K562 (cell line): ENCODE measurements around the gene SLC10A4. TPM values are rescaled to one million over a fixed set of nuclear protein-coding genes. Genes with fewer than 3 reads are reported as not detected.

Experiments
- CHD1 ChIP-seq: fragments of 200-600 bp; sonication (generic); IDR thresholded peaks from one replicate; pipeline ENCODE4 v1.6.1; 2012; ENCODE audit warnings: mild to moderate bottlenecking, moderate library complexity, low read length, inconsistent platforms
- GABPB2 ChIP-seq: fragments of 250-450 bp; sonication (Bioruptor Pico); conservative IDR thresholded peaks from 2 replicates; pipeline ENCODE4 v1.5.1; 2021; ENCODE audit warnings: mild to moderate bottlenecking
- HDAC8 ChIP-seq: fragments of 450-650 bp; IDR thresholded peaks from 2 replicates; pipeline ENCODE4 v1.6.1; 2016; ENCODE audit warnings: mild to moderate bottlenecking, missing genetic modification characterization, moderate library complexity, missing compliant biosample characterization
- IFI16 ChIP-seq: fragments of 250-450 bp; sonication (Bioruptor Pico); IDR thresholded peaks from 2 replicates; pipeline ENCODE4 v2.1.2; 2022; ENCODE audit warnings: mild to moderate bottlenecking, inconsistent platforms
- KDM4B ChIP-seq, 2 experiments: fragments of 450-650 bp in 1 of 2; sonication (generic) in 1 of 2; IDR thresholded peaks; 2 replicates each; pipeline ENCODE4 v1.6.1; 2016 to 2017; ENCODE audit warnings: borderline replicate concordance in 2 of 2, antibody characterized with exemption in 1 of 2, low read depth in 1 of 2, mild to moderate bottlenecking in 1 of 2
- L3MBTL2 ChIP-seq: fragments of 450-650 bp; IDR thresholded peaks from 2 replicates; pipeline ENCODE4 v1.6.1; 2016; ENCODE audit warnings: mild to moderate bottlenecking, moderate library complexity
- NFXL1 ChIP-seq: fragments of 450-650 bp; formaldehyde crosslinking; IDR thresholded peaks from 2 replicates; pipeline ENCODE4 v1.4.0; 2021; ENCODE audit warnings: mild to moderate bottlenecking
- PBX2 ChIP-seq, 2 experiments: IDR thresholded peaks in 1 of 2; conservative IDR thresholded peaks in 1 of 2; 2 replicates each; pipeline ENCODE4 v1.6.1; 2016; ENCODE audit warnings: low read depth in 2 of 2, mild to moderate bottlenecking in 1 of 2, missing compliant biosample characterization in 1 of 2, missing genetic modification characterization in 1 of 2, moderate library complexity in 1 of 2
- RAD51 ChIP-seq: fragments of 450-650 bp; IDR thresholded peaks from 2 replicates; pipeline ENCODE4 v1.7.1; 2016; ENCODE audit warnings: low read depth, mild to moderate bottlenecking, borderline replicate concordance
- RNF219 ChIP-seq: fragments of 250-450 bp; sonication (Bioruptor Pico); IDR thresholded peaks from 2 replicates; pipeline ENCODE4 v1.5.0; 2022; ENCODE audit warnings: mild to moderate bottlenecking
- RREB1 ChIP-seq: fragments of 250-450 bp; sonication (Bioruptor Pico); IDR thresholded peaks from 2 replicates; pipeline ENCODE4 v1.4.0; 2020
- STAG1 ChIP-seq: sonication (generic); formaldehyde crosslinking; IDR thresholded peaks from 2 replicates; pipeline ENCODE4 v1.5.0; 2020; ENCODE audit warnings: missing genetic modification reagents, borderline replicate concordance
- TAL1 ChIP-seq: fragments of 450-650 bp; IDR thresholded peaks from 2 replicates; pipeline ENCODE4 v1.6.1; 2016; ENCODE audit warnings: mild to moderate bottlenecking
- TBL1XR1 ChIP-seq, 2 experiments: IDR thresholded peaks; 2 replicates each; pipeline ENCODE4 v1.6.1; 2012; ENCODE audit warnings: improper control_type of control experiment in 2 of 2, low read length in 2 of 2, mild to moderate bottlenecking in 1 of 2
- ZBTB9 ChIP-seq: fragments of 450-650 bp; formaldehyde crosslinking; IDR thresholded peaks from 2 replicates; pipeline ENCODE4 v1.4.0; 2020; ENCODE audit warnings: mild to moderate bottlenecking, moderate library complexity
- polyA plus RNA-seq, 8 experiments: library from polyadenylated mRNA; depleted of rRNA in 4 of 8; stranded (reverse) in 5 of 8; unstranded in 3 of 8; fragments of >200 nt; fragmentation: Nextera tagmentation in 2 of 8; fragmentation: Illumina TruSeq in 1 of 8; extraction: Ambion mirVana in 2 of 8; extraction: Trizol in 1 of 8; gene quantifications; 2 replicates each; pipeline versions ENCODE4 v1.2.1 to v1.2.3, GENCODE V29; 2011 to 2014; ENCODE audit warnings: inconsistent platforms in 1 of 8, missing spikeins in 1 of 8
- total RNA-seq, 7 experiments: library from RNA; depleted of rRNA in 6 of 7; stranded (reverse); fragments of >200 nt in 6 of 7; fragmentation: Illumina TruSeq in 2 of 7; extraction: Trizol in 2 of 7; gene quantifications; 2 replicates each; pipeline versions ENCODE4 v1.2.1 to v1.2.3, GENCODE V29; 2011 to 2021; ENCODE audit warnings: low replicate concordance in 1 of 7

SLC10A4 gene
- total and polyA plus RNA-seq, 9 of the 15 experiments (the other 6 are each of a cell fraction or from before 2014, with no cell fraction given): 2.5 to 16.9 (median 9.3) TPM

- TF ChIP-seq RNF219 (CRISPR knock-in tag) (no peak), RREB1 (CRISPR knock-in tag) (0 out of 2 replicates have a peak, but pooled peaks have one; percentile 30), HDAC8 (tag) (no peak), GABPB2 (no peak), RAD51 (no peak), ZBTB9 (0 out of 2 replicates have a peak, but pooled peaks have one; percentile 43), NFXL1 (no peak), PBX2 (CRISPR knock-in tag; IDR thresholded peaks at IDR 0.05; ENCODE audit: low read depth) (no peak), PBX2 (tag; conservative IDR thresholded peaks at IDR 0.05; ENCODE audit: low read depth) (no peak), STAG1 (CRISPR knock-in tag) (no peak), CHD1 (no peak), TAL1 (peak; percentile 19; the same call in 1 of the 2 replicates), IFI16 (CRISPR knock-in tag) (no peak), KDM4B (IDR thresholded peaks at IDR 0.05; ENCODE audit: borderline replicate concordance in 2 of 2, low read depth in 1 of 2) (no peak), TBL1XR1 (IDR thresholded peaks at IDR 0.05; ENCODE audit: low read length in 2 of 2) (no peak), L3MBTL2 (peak; percentile 87)
Measured at GRCh38 chr4:48483006-48483776, at the start of gene SLC10A4 (continued).
